GM12801 (cell line): ENCODE results near the gene ARHGAP45.

Experiments
- TF ChIP-seq, protein P1 (sequence below): IDR thresholded peaks from one replicate; pipeline ENCODE4 v1.5.1; 2011; ENCODE audit warnings: control low read depth; ENCODE audit not compliant: insufficient read length; ENCODE audit errors: extremely low read depth

Gene ARHGAP45

GRCh38 chr19:1128106-1128505 is 61.1 kb downstream of the ARHGAP45 start:
- TF ChIP-seq, protein P1, sequence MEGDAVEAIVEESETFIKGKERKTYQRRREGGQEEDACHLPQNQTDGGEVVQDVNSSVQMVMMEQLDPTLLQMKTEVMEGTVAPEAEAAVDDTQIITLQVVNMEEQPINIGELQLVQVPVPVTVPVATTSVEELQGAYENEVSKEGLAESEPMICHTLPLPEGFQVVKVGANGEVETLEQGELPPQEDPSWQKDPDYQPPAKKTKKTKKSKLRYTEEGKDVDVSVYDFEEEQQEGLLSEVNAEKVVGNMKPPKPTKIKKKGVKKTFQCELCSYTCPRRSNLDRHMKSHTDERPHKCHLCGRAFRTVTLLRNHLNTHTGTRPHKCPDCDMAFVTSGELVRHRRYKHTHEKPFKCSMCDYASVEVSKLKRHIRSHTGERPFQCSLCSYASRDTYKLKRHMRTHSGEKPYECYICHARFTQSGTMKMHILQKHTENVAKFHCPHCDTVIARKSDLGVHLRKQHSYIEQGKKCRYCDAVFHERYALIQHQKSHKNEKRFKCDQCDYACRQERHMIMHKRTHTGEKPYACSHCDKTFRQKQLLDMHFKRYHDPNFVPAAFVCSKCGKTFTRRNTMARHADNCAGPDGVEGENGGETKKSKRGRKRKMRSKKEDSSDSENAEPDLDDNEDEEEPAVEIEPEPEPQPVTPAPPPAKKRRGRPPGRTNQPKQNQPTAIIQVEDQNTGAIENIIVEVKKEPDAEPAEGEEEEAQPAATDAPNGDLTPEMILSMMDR: no peak

DNA sequence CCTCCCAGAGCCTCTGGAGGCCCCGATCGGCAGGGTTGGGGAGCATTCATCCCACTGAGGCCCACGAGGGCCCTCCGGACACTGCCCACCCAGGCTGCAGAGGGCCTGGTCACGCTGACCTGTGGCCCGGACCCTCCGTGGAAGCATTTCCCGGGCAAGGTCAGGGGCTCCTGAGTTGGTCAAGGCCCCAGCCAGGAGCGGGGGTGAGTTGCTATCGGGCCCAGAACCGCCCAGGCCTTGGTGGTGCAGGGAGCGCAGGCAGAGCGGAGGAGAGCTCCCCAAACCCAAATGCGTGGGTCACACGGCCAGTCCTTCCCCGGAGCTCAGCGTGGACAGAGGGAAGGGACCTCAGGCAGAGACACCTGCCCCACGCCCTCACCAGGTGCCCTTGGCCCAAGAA is 62.6 kb downstream of the ARHGAP45 start:
- TF ChIP-seq, protein P1: no peak

- TF ChIP-seq, protein P1: no peak
Observed at GRCh38 chr19:1130771-1131717, 64.1 kb downstream of the ARHGAP45 start.

DNA sequence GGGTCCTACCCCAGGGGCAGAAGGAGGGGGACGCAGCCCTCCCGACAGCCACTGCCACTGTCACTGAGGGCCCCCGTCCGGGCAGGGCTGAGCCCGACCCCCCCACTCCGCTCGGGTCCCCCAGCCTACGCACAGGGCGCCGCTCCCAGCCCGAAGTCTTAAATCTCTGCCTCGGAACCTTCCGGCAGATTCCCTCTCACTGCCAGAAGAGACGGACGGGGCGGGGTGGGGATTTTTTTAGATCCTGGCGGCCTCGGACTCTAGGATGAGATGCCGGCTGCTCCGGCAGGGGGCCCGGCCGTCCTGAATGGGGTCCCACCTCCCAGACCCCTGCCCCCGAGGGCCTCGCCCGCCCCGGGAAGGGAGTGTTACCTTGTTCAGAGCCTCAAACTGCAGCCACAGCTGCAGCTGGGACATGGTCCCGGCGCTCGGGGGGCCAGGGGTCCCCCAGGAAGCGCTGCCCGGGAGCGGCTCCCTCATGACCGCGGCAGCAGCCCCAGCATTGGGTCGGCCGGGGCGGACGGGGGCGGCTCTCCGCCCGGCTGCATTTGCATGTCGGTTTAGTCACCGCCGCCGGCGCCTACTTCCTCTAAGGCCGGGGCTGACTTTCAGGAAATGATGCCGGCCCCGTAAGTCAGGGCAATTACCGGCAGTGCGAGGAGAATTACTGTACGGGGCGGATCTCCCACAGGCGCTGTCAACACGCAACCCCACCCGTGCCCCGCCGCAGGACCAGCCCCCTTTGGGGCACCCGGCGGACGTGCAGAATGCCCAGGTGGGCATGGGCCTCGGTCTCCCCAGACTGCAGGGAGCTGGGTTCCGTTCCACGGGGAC is 65.0 kb downstream of the ARHGAP45 start:
- TF ChIP-seq, protein P1: no peak

GRCh38 chr19:1132552-1133383 is 65.8 kb downstream of the ARHGAP45 start:
- TF ChIP-seq, protein P1: no peak

GRCh38 chr19:1133471-1133929 is 66.5 kb downstream of the ARHGAP45 start:
- TF ChIP-seq, protein P1: no peak

DNA sequence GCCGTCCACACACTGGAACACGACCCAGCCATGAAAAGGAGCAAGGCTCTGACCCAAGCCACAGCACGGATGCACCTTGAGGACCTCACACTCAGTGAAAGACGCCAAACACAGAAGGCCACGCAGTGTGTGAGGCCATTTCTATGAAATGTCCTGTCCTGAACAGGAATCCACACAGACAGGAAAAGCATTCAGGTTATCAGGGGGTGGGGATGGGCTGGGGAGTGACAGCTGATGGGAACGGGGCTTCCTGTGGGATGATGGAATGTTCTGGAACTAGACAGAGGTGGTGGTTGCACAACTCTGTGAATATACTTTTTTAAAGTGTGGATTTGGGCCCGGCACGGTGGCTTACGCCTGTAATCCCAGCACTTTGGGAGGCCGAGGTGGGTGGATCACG is 67.5 kb downstream of the ARHGAP45 start:
- TF ChIP-seq, protein P1: no peak
